ENCODE results near the gene UFSP1. TPM values are rescaled to one million over a fixed set of nuclear protein-coding genes. Genes with fewer than 3 reads are reported as not detected.
"Not testable (repeated sequence)": the region's sequence is repeated elsewhere in the genome, so short reads cannot be mapped to it uniquely, and the experiment has no call there.

The UFSP1 gene
- total RNA-seq, 1 donor from 2014 or later, result 3.4 TPM

- Histone ChIP-seq H3K4me1 (peaks cover 16% of the 10 kb centered on the region), H3K36me3 (peaks cover 0 to 20% of the 10 kb centered on the region in 2 donors), H3K27ac (no peak overlapping the region), H3K4me3 (no peak overlapping the region), H3K9me3 (no peaks in the 10 kb centered on the region), H3K27me3 (no peaks in the 10 kb centered on the region)
- intact Hi-C loops (cut with DNase I), result loop anchor here (10.0 kb wide), 1 partner anchor 317 kb away; no protein-coding TSS in a partner anchor
- TF ChIP-seq POLR2A (IDR thresholded peaks at IDR 0.05) (no peak), POLR2AphosphoS5 (IDR thresholded peaks at IDR 0.05; ENCODE audit: insufficient read depth in 1 of 2, low read depth in 1 of 2) (no peak)
- TF ChIP-seq, protein P1, sequence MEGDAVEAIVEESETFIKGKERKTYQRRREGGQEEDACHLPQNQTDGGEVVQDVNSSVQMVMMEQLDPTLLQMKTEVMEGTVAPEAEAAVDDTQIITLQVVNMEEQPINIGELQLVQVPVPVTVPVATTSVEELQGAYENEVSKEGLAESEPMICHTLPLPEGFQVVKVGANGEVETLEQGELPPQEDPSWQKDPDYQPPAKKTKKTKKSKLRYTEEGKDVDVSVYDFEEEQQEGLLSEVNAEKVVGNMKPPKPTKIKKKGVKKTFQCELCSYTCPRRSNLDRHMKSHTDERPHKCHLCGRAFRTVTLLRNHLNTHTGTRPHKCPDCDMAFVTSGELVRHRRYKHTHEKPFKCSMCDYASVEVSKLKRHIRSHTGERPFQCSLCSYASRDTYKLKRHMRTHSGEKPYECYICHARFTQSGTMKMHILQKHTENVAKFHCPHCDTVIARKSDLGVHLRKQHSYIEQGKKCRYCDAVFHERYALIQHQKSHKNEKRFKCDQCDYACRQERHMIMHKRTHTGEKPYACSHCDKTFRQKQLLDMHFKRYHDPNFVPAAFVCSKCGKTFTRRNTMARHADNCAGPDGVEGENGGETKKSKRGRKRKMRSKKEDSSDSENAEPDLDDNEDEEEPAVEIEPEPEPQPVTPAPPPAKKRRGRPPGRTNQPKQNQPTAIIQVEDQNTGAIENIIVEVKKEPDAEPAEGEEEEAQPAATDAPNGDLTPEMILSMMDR (IDR thresholded peaks at IDR 0.05), result no peak
- DNase-seq (ENCODE audit: extremely low spot score in 2 of 2), result no peak
Measured at GRCh38 chr7:100861616-100861985, 27.9 kb downstream of the UFSP1 start.

DNA sequence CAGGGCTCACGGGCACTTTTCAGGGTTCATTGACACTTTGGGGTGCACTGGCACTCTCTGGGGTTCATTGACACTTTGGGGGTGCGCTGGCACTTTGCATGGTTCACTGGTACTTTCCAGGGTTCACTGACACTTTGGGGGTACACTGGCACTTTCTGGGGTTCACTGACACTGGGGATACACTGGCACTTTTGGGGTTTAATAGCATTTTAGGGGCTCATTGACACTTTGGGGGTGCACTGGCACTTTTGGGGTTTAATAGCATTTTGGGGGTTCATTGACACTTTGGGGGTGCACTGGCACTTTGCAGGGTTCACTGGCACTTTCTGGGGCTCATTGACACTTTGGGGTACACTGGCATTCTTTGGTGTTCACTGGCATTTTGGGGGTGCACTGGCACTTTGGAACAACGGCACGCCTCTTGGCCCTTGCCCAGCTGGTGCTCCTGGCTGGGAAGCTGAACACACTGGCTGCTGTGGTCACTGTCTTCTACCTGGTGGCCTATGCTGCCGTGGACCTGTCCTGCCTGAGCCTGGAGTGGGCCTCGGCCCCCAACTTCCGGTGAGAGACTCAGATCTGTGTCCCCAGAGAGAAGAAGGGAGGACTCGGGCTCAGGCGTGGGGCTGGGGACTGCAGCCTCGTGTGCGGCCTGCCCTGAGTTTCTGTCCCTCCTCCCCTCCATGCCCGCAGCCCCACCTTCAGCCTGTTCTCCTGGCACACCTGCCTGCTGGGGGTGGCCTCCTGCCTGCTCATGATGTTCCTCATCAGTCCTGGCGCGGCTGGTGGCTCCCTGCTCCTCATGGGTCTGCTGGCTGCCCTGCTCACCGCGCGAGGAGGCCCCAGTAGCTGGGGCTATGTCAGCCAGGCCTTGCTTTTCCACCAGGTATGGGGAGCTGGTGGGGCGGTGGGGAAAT lies 28.6 kb downstream of the UFSP1 start:
- no peak for TF ChIP-seq POLR2AphosphoS5 (IDR thresholded peaks at IDR 0.05; ENCODE audit: insufficient read depth in 1 of 2, low read depth in 1 of 2)
- TF ChIP-seq, protein P1 (IDR thresholded peaks at IDR 0.05), result no peak
- TF ChIP-seq POLR2A (IDR thresholded peaks at IDR 0.05), result no peak
- intact Hi-C loops (cut with DNase I), result loop anchor here (10.0 kb wide), 1 partner anchor 316 kb away; no protein-coding TSS in a partner anchor
- Histone ChIP-seq H3K36me3 (peaks cover 0 to 20% of the 10 kb centered on the region in 2 donors), H3K4me3 (no peak overlapping the region), H3K27me3 (no peaks in the 10 kb centered on the region), H3K4me1 (peaks cover 10% of the 10 kb centered on the region), H3K9me3 (no peaks in the 10 kb centered on the region), H3K27ac (no peak overlapping the region)
- no peak for DNase-seq (ENCODE audit: extremely low spot score in 2 of 2)

DNA sequence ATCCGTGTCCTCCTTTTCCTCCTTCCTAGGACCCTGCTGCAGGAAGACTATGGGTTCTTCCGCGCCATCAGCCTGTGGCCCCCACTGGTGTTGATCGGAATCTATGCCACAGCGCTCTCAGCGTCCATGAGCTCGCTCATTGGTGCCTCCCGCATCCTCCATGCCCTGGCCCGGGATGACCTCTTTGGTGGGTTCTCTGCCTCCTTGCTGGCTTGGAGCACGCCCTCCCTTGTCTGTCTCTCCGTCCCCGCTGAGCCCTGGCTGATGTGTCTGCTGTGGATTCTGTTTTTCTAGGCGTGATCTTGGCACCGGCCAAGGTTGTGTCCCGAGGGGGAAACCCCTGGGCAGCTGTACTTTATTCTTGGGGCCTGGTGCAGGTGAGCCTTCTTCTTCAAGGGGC lies 29.7 kb downstream of the UFSP1 start:
- Histone ChIP-seq H3K4me1 (no peaks in the 10 kb centered on the region), H3K27ac (no peak overlapping the region), H3K9me3 (no peaks in the 10 kb centered on the region), H3K27me3 (no peaks in the 10 kb centered on the region), H3K36me3 (peaks cover 0 to 20% of the 10 kb centered on the region in 2 donors), H3K4me3 (no peak overlapping the region)
- intact Hi-C loops (cut with DNase I), result loop anchor here (10.0 kb wide), 1 partner anchor 315 kb away; no protein-coding TSS in a partner anchor
- no peak for TF ChIP-seq POLR2AphosphoS5 (IDR thresholded peaks at IDR 0.05; ENCODE audit: insufficient read depth in 1 of 2, low read depth in 1 of 2)
- DNase-seq (ENCODE audit: extremely low spot score in 2 of 2), result no peak

DNA sequence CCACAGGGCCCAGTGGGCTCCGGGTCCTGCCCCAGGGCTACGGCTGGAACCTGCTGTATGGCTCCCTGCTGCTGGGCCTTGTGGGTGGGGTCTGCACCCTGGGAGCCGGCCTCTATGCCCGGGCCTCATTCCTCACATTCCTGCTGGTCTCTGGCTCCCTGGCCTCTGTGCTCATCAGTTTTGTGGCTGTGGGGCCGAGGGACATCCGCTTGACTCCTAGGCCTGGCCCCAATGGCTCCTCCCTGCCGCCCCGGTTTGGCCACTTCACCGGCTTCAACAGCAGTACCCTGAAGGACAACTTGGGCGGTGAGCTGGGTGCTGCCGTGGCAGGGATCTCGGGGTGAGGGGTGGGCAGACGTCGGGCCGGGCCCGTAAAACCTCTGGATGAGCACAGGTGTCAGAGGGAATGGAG lies 32.6 kb downstream of the UFSP1 start:
- H3K36me3 ChIP-seq, result peaks cover 0 to 20% of the 10 kb centered on the region in 2 donors
- intact Hi-C loops (cut with DNase I), result no loop called here

DNA sequence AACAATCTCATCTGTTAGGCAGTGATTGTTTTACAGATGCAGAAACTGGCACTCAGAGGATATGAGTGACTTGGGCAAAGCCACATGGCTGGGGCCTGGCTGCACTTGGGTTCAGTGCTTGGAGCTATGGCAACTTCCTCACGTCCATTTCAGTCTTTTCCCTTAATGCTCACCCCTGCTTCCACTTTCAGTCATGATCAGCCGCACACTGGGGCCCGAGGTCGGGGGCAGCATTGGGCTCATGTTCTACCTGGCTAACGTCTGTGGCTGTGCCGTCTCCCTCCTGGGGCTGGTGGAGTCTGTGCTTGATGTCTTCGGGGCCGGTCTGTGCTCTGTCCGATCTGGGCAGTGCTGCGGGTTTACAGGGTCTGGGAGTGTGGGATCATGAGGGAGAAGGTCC lies 34.0 kb downstream of the UFSP1 start:
- H3K4me1 ChIP-seq, result peaks cover 28% of the 10 kb centered on the region
- TF ChIP-seq, protein P1 (IDR thresholded peaks at IDR 0.05), result no peak
- TF ChIP-seq POLR2AphosphoS5 (IDR thresholded peaks at IDR 0.05; ENCODE audit: insufficient read depth in 1 of 2, low read depth in 1 of 2) (no peak), POLR2A (IDR thresholded peaks at IDR 0.05) (no peak)
- no peaks in the 10 kb centered on the region for H3K9me3 ChIP-seq
- H3K36me3 ChIP-seq, result peaks cover 0 to 7% of the 10 kb centered on the region in 2 donors
- intact Hi-C loops (cut with DNase I), result no loop called here
- H3K27me3 ChIP-seq, result no peaks in the 10 kb centered on the region
- no peak overlapping the region for H3K27ac ChIP-seq
- no peak for DNase-seq (ENCODE audit: extremely low spot score in 2 of 2)
- H3K4me3 ChIP-seq, result no peak overlapping the region

More for the DNA sequence above, 32.6 kb downstream of the UFSP1 start:
- H3K4me3 ChIP-seq, result no peak overlapping the region
- no peaks in the 10 kb centered on the region for H3K27me3 ChIP-seq
- no peak for DNase-seq (ENCODE audit: extremely low spot score in 2 of 2)
- TF ChIP-seq POLR2A (IDR thresholded peaks at IDR 0.05) (no peak), POLR2AphosphoS5 (IDR thresholded peaks at IDR 0.05; ENCODE audit: insufficient read depth in 1 of 2, low read depth in 1 of 2) (no peak)
- TF ChIP-seq, protein P1 (IDR thresholded peaks at IDR 0.05), result no peak
- H3K4me1 ChIP-seq, result peaks cover 25% of the 10 kb centered on the region
- no peak overlapping the region for H3K27ac ChIP-seq
- no peaks in the 10 kb centered on the region for H3K9me3 ChIP-seq

- not testable (repeated sequence) for H3K27me3 ChIP-seq; H3K27ac ChIP-seq; DNase-seq (ENCODE audit: extremely low spot score in 2 of 2); H3K4me3 ChIP-seq; H3K36me3 ChIP-seq; H3K9me3 ChIP-seq
- peaks cover 28% of the 10 kb centered on the region for H3K4me1 ChIP-seq
- intact Hi-C loops (cut with DNase I), result loop anchor here (5.0 kb wide), 2 partner anchors 58 to 148 kb away; partner anchors contain the start of gene POP7
Measured at GRCh38 chr7:100854899-100855298, 34.6 kb downstream of the UFSP1 start.

Data from vagina (tissue), 2 donors.